ENCODE results near the gene SPTLC2. TPM values are rescaled to one million over a fixed set of nuclear protein-coding genes. Genes with fewer than 3 reads are reported as not detected.

SPTLC2 gene
- total and polyA plus RNA-seq, 2 of the 13 experiments (the other 11 are each of a cell fraction or from before 2014, with no cell fraction given), result 17.4 to 17.5 TPM

- peak; percentile 4; the same call in 1 of the 2 replicates for TF ChIP-seq ZNF609 (CRISPR knock-in tag; IDR thresholded peaks at IDR 0.05; ENCODE audit: borderline replicate concordance)
- 0 out of 2 replicates have a peak, but pooled peaks have one; percentile 19 for TF ChIP-seq ZBTB38 (CRISPR knock-in tag; IDR thresholded peaks at IDR 0.05)
- peak; percentile 45; the same call in 1 of the 2 replicates for TF ChIP-seq TARDBP (CRISPR knock-in tag; IDR thresholded peaks at IDR 0.05)
- TF ChIP-seq CSRNP2 (CRISPR knock-in tag; conservative IDR thresholded peaks at IDR 0.05; ENCODE audit: low read depth), result no peak
- TF ChIP-seq HNF4A (CRISPR knock-in tag; IDR thresholded peaks at IDR 0.05), result peak; percentile 28; the same call in 1 of the 2 replicates
- TF ChIP-seq HOMEZ (CRISPR knock-in tag; IDR thresholded peaks at IDR 0.05; ENCODE audit: low read depth), result 0 out of 2 replicates have a peak, but pooled peaks have one; percentile 15
- TF ChIP-seq, protein P1, sequence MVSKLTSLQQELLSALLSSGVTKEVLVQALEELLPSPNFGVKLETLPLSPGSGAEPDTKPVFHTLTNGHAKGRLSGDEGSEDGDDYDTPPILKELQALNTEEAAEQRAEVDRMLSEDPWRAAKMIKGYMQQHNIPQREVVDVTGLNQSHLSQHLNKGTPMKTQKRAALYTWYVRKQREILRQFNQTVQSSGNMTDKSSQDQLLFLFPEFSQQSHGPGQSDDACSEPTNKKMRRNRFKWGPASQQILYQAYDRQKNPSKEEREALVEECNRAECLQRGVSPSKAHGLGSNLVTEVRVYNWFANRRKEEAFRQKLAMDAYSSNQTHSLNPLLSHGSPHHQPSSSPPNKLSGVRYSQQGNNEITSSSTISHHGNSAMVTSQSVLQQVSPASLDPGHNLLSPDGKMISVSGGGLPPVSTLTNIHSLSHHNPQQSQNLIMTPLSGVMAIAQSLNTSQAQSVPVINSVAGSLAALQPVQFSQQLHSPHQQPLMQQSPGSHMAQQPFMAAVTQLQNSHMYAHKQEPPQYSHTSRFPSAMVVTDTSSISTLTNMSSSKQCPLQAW (CRISPR knock-in tag; IDR thresholded peaks at IDR 0.05), result 0 out of 2 replicates have a peak, but pooled peaks have one; percentile 32
- TF ChIP-seq CENPX (CRISPR knock-in tag; IDR thresholded peaks at IDR 0.05), result no peak
- TF ChIP-seq ARID3A (IDR thresholded peaks at IDR 0.05; ENCODE audit: low read depth, low read length), result no peak
- TF ChIP-seq ZNF740 (CRISPR knock-in tag; IDR thresholded peaks at IDR 0.05), result no peak
- TF ChIP-seq PBX2 (CRISPR knock-in tag; IDR thresholded peaks at IDR 0.05), result no peak
- 0 out of 2 replicates have a peak, but pooled peaks have one; percentile 43 for TF ChIP-seq ZSCAN30 (CRISPR knock-in tag; IDR thresholded peaks at IDR 0.05)
- no peak for TF ChIP-seq LCORL (IDR thresholded peaks at IDR 0.05)
- 0 out of 2 replicates have a peak, but pooled peaks have one; percentile 36 for TF ChIP-seq LCORL (CRISPR knock-in tag; IDR thresholded peaks at IDR 0.05)
- 0 out of 2 replicates have a peak, but pooled peaks have one; percentile 9 for TF ChIP-seq SP140L (CRISPR knock-in tag; IDR thresholded peaks at IDR 0.05; ENCODE audit: borderline replicate concordance)
These were observed 158.8 kb downstream of the SPTLC2 start, which contains the start of the genes AHSA1 and VIPAS39 (continued) for GRCh38 chr14:77457522-77458248.
